HG03460 (cell line): ENCODE data around the gene GRK2.

Experiments
- ATAC-seq: cut with Tn5 transposase; IDR thresholded peaks from one replicate; pipeline ENCODE4 v1.9.1; 2021; ENCODE audit not compliant: unreplicated experiment

GRK2 gene

GRCh38 chr11:67269401-67270255 lies 3.4 kb downstream of the GRK2 start:
- no peak for ATAC-seq

GRCh38 chr11:67270256-67271204 lies 4.3 kb downstream of the GRK2 start:
- ATAC-seq = no peak

- ATAC-seq = no peak
These were observed 4.9 kb downstream of the GRK2 start for GRCh38 chr11:67271205-67271540.

GRCh38 chr11:67271541-67272284 lies 5.4 kb downstream of the GRK2 start:
- no peak for ATAC-seq

- no peak for ATAC-seq
These were observed 6.3 kb downstream of the GRK2 start for GRCh38 chr11:67272327-67273259.

- ATAC-seq = no peak
These were observed 7.2 kb downstream of the GRK2 start for GRCh38 chr11:67273260-67273990.

- no peak for ATAC-seq
These were observed 8.7 kb downstream of the GRK2 start for GRCh38 chr11:67274768-67275605.

- ATAC-seq = no peak
These were observed 9.5 kb downstream of the GRK2 start for GRCh38 chr11:67275606-67276409.

GRCh38 chr11:67276781-67277230 lies 10.5 kb downstream of the GRK2 start:
- ATAC-seq = no peak

GRCh38 chr11:67277231-67277961 lies 11.1 kb downstream of the GRK2 start:
- peak; percentile 72 for ATAC-seq

GRCh38 chr11:67278135-67278938 lies 12.1 kb downstream of the GRK2 start:
- no peak for ATAC-seq

GRCh38 chr11:67278939-67279588 lies 12.8 kb downstream of the GRK2 start:
- ATAC-seq = no peak

GRCh38 chr11:67279589-67280340 lies 13.5 kb downstream of the GRK2 start:
- ATAC-seq = no peak

- ATAC-seq = no peak
These were observed 14.1 kb downstream of the GRK2 start for GRCh38 chr11:67280341-67280787.
